Activated T-helper 17 cell treated with anti-CD3 and anti-CD28 coated beads, Interleukin-2, amount 50 U/mL, for 72 hours (primary cell): ENCODE measurements around the gene BCAS4. TPM values are rescaled to one million over a fixed set of nuclear protein-coding genes. Genes with fewer than 3 reads are reported as not detected.
A peak's percentile ranks its signal among the peaks of the same experiment; 100 is the strongest.

Experiments
- ATAC-seq: fragments of 150-1000 bp; cut with Tn5 transposase; replicated peaks from 2 replicates; pipeline ENCODE4 v1.10.0; 2021; ENCODE audit warnings: mild to moderate bottlenecking, moderate library complexity
- H3K27ac Mint-ChIP-seq: one replicate; pipeline ENCODE4 v1.8.0; 2022; ENCODE audit warnings: mixed read lengths
- H3K27me3 Mint-ChIP-seq: one replicate; pipeline ENCODE4 v1.8.0; 2022; ENCODE audit warnings: mixed read lengths
- H3K36me3 Mint-ChIP-seq: one replicate; pipeline ENCODE4 v1.8.0; 2022; ENCODE audit warnings: low read depth, mild to moderate bottlenecking, mixed read lengths
- H3K4me1 Mint-ChIP-seq: one replicate; pipeline ENCODE4 v1.8.0; 2022; ENCODE audit warnings: mixed read lengths
- H3K4me3 Mint-ChIP-seq: one replicate; pipeline ENCODE4 v1.8.0; 2022; ENCODE audit warnings: mild to moderate bottlenecking, mixed read lengths
- H3K9me3 Mint-ChIP-seq: one replicate; pipeline ENCODE4 v1.8.0; 2022; ENCODE audit warnings: mixed read lengths
- total RNA-seq, 2 donors: library from RNA; stranded (reverse); gene quantifications; one replicate each; pipeline ENCODE4 v1.2.3, GENCODE V29; 2022

BCAS4 gene
- total RNA-seq = 1 to 10 TPM; 3.8 to 9.7 TPM

DNA sequence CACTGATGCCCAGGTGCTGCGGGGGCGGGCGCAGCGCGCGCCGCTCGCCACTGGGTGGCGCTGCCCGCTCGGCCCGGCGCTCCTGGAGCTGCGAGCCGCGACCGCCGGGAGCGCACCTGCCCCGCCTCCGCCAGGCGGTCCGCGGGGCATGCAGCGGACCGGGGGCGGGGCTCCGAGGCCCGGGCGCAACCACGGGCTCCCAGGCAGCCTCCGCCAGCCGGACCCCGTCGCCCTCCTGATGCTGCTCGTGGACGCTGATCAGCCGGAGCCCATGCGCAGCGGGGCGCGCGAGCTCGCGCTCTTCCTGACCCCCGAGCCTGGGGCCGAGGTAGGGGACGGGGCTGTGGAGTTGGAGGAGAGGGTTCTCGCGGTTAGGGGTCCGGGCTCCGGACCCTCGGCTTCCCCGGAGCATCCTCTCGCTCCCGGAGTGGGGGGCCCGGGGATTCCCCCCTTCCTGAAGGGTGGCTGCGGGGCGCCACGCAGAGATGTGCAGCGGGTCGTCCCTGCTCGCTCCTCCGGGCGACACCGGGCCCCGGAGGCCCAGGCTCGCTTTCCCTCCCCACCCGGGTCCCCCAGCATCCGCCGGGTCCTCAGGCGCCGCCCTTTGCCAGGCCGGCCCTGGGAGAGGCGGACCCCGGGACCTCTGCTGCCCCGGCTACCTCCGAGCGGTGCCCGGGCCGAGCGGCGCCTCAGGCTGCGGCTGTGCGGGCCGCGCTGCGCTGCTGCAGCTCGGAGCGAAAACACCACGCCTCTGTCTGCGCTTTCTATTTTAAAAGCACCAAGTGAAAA lies at the start of gene BCAS4:
TSS of gene BCAS4 (plus strand) at position 216 of the 789 bp plus-strand sequence. CDS start at position 239, 23 bp downstream.
- no peaks in the 10 kb centered on the region for H3K36me3 Mint-ChIP-seq
- H3K4me1 Mint-ChIP-seq = peaks cover 4% of the 10 kb centered on the region
- no peaks in the 10 kb centered on the region for H3K27me3 Mint-ChIP-seq
- H3K4me3 Mint-ChIP-seq = peak within 1 kb of the TSS; percentile 84
- no peaks in the 10 kb centered on the region for H3K9me3 Mint-ChIP-seq
- ATAC-seq = peak; percentile 87
- H3K27ac Mint-ChIP-seq = peak within 1 kb of the TSS; percentile 79

DNA sequence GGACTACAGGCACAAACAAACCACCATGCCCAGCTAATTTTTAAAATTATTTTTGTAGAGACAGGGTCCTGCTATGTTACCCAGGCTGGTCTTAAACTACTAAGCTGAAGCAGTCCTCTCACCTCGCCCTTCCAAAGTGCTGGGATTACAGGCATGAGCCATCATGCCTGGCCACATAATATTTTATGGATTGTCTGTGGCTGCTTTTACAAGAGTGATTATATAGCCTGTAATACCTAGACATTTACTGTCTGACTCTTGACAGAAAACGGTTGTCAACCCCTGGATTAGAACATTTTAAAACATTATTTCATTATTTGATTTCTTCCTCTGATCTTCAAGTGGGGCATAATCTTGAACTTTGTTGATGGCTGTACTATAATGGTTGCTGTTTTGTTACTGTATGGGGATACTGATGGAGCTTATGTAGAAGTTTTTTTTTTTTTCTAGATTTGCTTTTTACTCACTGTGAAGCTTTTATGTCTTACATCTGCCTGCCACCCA lies 49.2 kb upstream of the BCAS4 start:
- Mint-ChIP-seq H3K4me1 (peaks cover 21% of the 10 kb centered on the region), H3K4me3 (peak overlapping the region; percentile 29), H3K36me3 (peaks cover 49% of the 10 kb centered on the region), H3K27ac (peak overlapping the region; percentile 73), H3K27me3 (no peaks in the 10 kb centered on the region), H3K9me3 (no peaks in the 10 kb centered on the region)
- ATAC-seq = peak; percentile 16

GRCh38 chr20:50746138-50746940 lies 48.5 kb upstream of the BCAS4 start:
- Mint-ChIP-seq H3K4me1 (peaks cover 21% of the 10 kb centered on the region), H3K4me3 (peak overlapping the region; percentile 29), H3K27me3 (no peaks in the 10 kb centered on the region), H3K27ac (peak overlapping the region; percentile 73), H3K36me3 (peaks cover 43% of the 10 kb centered on the region), H3K9me3 (no peaks in the 10 kb centered on the region)
- ATAC-seq = peak; percentile 93

- H3K27ac Mint-ChIP-seq = peak overlapping the region; percentile 73
- H3K27me3 Mint-ChIP-seq = no peaks in the 10 kb centered on the region
- no peaks in the 10 kb centered on the region for H3K9me3 Mint-ChIP-seq
- peaks cover 42% of the 10 kb centered on the region for H3K36me3 Mint-ChIP-seq
- H3K4me1 Mint-ChIP-seq = peaks cover 21% of the 10 kb centered on the region
- peak overlapping the region; percentile 29 for H3K4me3 Mint-ChIP-seq
- ATAC-seq = no peak
Measured at GRCh38 chr20:50747275-50747674, 47.6 kb upstream of the BCAS4 start.

DNA sequence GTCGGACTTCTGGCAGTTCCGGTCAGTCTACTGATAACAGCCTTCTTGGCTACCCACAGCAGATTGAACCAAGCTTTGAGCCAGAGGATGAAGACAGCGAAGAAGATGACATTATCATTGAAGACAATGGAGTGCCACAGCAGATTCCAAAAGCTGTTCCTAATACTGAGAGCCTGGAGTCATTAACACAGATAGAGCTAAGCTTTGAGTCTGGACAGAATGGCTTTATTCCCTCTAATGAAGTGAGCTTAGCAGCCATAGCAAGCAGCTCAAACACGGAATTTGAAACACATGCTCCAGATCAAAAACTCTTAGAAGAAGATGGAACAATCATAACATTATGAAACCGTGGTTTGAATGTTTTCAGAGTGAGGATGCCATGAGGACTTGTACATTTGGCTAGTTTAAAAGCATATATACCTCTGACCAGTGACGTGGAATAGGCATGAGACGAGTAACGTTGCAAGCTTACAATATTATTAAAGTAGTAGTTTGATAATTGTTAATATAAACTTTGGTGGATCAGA lies 44.7 kb upstream of the BCAS4 start:
- H3K36me3 Mint-ChIP-seq = peaks cover 38% of the 10 kb centered on the region
- no peak overlapping the region for H3K27ac Mint-ChIP-seq
- no peaks in the 10 kb centered on the region for H3K9me3 Mint-ChIP-seq
- no peaks in the 10 kb centered on the region for H3K27me3 Mint-ChIP-seq
- ATAC-seq = no peak
- peaks cover 14% of the 10 kb centered on the region for H3K4me1 Mint-ChIP-seq
- H3K4me3 Mint-ChIP-seq = no peak overlapping the region

GRCh38 chr20:50753152-50753551 lies 41.7 kb upstream of the BCAS4 start:
- ATAC-seq = no peak
- Mint-ChIP-seq H3K4me1 (no peaks in the 10 kb centered on the region), H3K27me3 (no peaks in the 10 kb centered on the region), H3K27ac (no peak overlapping the region), H3K36me3 (peaks cover 15% of the 10 kb centered on the region), H3K9me3 (no peaks in the 10 kb centered on the region), H3K4me3 (no peak overlapping the region)

DNA sequence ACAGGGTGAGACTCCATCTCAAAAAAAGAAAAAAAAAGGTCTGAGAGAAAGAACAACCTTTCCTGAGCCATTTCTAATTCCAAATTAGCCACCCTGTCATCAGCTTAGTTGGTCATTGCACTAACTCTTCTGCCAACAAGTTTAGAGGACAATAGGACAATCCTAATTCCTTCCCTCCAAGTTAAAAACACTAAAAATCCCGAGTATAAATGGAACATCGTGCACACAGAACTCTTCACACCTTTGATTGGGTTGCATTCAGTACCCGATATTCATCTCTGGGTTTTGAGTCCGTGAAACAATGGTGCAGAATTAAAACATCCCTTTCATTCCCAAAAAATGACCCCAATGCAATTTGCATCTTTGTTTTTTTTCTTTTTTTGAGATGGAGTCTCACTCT lies 40.4 kb upstream of the BCAS4 start:
- H3K27ac Mint-ChIP-seq = no peak overlapping the region
- no peaks in the 10 kb centered on the region for H3K9me3 Mint-ChIP-seq
- H3K36me3 Mint-ChIP-seq = peaks cover 15% of the 10 kb centered on the region
- no peaks in the 10 kb centered on the region for H3K27me3 Mint-ChIP-seq
- H3K4me1 Mint-ChIP-seq = no peaks in the 10 kb centered on the region
- ATAC-seq = no peak
- no peak overlapping the region for H3K4me3 Mint-ChIP-seq

- Mint-ChIP-seq H3K27ac (no peak overlapping the region), H3K4me1 (no peaks in the 10 kb centered on the region), H3K4me3 (no peak overlapping the region), H3K27me3 (no peaks in the 10 kb centered on the region), H3K36me3 (peaks cover 5% of the 10 kb centered on the region), H3K9me3 (no peaks in the 10 kb centered on the region)
- ATAC-seq = no peak
Measured at GRCh38 chr20:50756447-50756846, 38.4 kb upstream of the BCAS4 start.

GRCh38 chr20:50758469-50758868 lies 36.4 kb upstream of the BCAS4 start:
- no peak overlapping the region for H3K27ac Mint-ChIP-seq
- no peaks in the 10 kb centered on the region for H3K9me3 Mint-ChIP-seq
- no peaks in the 10 kb centered on the region for H3K36me3 Mint-ChIP-seq
- no peak overlapping the region for H3K4me3 Mint-ChIP-seq
- H3K4me1 Mint-ChIP-seq = no peaks in the 10 kb centered on the region
- ATAC-seq = no peak
- no peaks in the 10 kb centered on the region for H3K27me3 Mint-ChIP-seq

DNA sequence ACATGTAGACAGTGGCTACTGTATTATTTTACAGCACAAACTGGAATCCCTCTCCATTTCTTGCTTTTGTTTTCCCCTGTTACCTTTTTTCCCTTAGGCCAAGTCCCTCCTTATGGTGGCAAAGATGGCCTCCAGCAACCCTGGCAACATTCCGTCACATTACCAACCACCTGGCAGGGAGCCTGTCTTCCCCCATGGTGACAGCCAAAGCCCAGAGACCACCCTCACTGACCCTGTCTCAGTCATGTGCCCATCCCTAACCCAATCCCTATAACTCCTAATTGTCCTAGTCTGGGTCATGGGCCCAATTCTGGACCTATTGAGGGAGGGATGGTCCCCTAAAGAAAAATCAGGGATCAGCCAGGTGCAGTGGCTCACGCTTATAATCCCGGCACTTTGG lies 35.9 kb upstream of the BCAS4 start:
- H3K9me3 Mint-ChIP-seq = no peaks in the 10 kb centered on the region
- no peaks in the 10 kb centered on the region for H3K27me3 Mint-ChIP-seq
- H3K4me1 Mint-ChIP-seq = no peaks in the 10 kb centered on the region
- no peaks in the 10 kb centered on the region for H3K36me3 Mint-ChIP-seq
- H3K27ac Mint-ChIP-seq = no peak overlapping the region
- H3K4me3 Mint-ChIP-seq = no peak overlapping the region
- no peak for ATAC-seq

DNA sequence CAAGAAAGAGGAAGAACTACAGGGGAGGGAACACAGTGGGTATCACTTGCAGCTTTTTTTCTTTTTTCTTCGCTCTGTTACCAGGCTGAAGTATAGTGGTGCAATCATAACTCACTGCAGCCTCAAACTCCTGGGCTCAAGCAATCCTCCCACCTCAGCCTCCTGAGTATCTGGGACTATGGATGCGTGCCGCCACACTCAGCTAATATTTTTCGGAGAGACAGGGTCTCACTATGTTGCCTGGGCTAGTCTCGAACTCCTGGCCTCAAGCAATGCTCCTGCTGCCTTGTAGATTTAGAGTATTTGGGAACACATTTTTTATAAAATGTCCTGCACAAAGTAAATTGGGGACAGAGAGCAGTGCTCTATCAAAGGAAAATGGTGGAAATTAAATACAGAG lies 35.2 kb upstream of the BCAS4 start:
- no peak for ATAC-seq
- H3K4me1 Mint-ChIP-seq = no peaks in the 10 kb centered on the region
- H3K36me3 Mint-ChIP-seq = no peaks in the 10 kb centered on the region

DNA sequence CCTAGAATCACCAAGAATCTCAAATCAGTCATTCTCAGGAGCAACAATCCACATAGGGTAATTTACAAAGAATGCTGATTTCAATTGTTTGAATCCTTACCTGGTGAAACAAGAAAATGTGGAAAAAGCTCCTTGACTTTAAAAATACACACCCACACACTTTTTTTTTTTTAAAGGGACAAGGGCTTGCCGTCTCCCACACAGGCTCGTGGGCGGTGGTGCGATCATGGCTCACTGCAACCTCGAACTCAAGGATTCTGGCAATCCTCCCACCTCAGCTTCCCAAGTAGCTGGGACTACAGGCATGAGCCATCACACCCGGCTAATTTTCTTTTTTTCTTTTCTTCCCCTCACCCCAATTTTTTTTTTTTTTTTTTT lies 32.8 kb upstream of the BCAS4 start:
- ATAC-seq = no peak

More for the DNA sequence above, 35.2 kb upstream of the BCAS4 start:
- Mint-ChIP-seq H3K4me3 (no peak overlapping the region), H3K27me3 (no peaks in the 10 kb centered on the region), H3K27ac (no peak overlapping the region), H3K9me3 (no peaks in the 10 kb centered on the region)

GRCh38 chr20:50762435-50763220 lies 32.2 kb upstream of the BCAS4 start:
- H3K4me3 Mint-ChIP-seq = no peak overlapping the region
- no peaks in the 10 kb centered on the region for H3K4me1 Mint-ChIP-seq
- no peaks in the 10 kb centered on the region for H3K9me3 Mint-ChIP-seq
- no peaks in the 10 kb centered on the region for H3K36me3 Mint-ChIP-seq
- no peak overlapping the region for H3K27ac Mint-ChIP-seq
- peaks cover 9% of the 10 kb centered on the region for H3K27me3 Mint-ChIP-seq
- no peak for ATAC-seq

More for the DNA sequence above, 32.8 kb upstream of the BCAS4 start:
- Mint-ChIP-seq H3K4me1 (no peaks in the 10 kb centered on the region), H3K9me3 (no peaks in the 10 kb centered on the region), H3K27me3 (peaks cover 5% of the 10 kb centered on the region), H3K27ac (no peak overlapping the region), H3K36me3 (no peaks in the 10 kb centered on the region), H3K4me3 (no peak overlapping the region)
